Endodermal cell (in vitro differentiated cells): ENCODE results near the gene FAM204A. TPM values are rescaled to one million over a fixed set of nuclear protein-coding genes. Genes with fewer than 3 reads are reported as not detected.
A peak's percentile ranks its signal among the peaks of the same experiment; 100 is the strongest.

Experiments
- DNase-seq: peaks from one replicate; pipeline ENCODE4 v3.0.0-alpha.2; 2017
- H3K27ac ChIP-seq: 2 replicates; pipeline ENCODE4 v1.5.1; 2013; ENCODE audit warnings: mild to moderate bottlenecking, low read depth, low read length, moderate library complexity
- H3K27me3 ChIP-seq: 2 replicates; pipeline ENCODE4 v1.6.1; 2013; ENCODE audit warnings: mild to moderate bottlenecking, low read length, moderate library complexity; ENCODE audit not compliant: insufficient read depth, control insufficient read depth, poor library complexity, severe bottlenecking
- H3K36me3 ChIP-seq: 2 replicates; pipeline ENCODE4 v1.7.0; 2013; ENCODE audit warnings: mild to moderate bottlenecking, low read length, moderate library complexity; ENCODE audit not compliant: control insufficient read depth, insufficient read depth
- H3K4me1 ChIP-seq: one replicate; pipeline ENCODE4 v1.7.0; 2013; ENCODE audit warnings: low read length; ENCODE audit not compliant: control insufficient read depth, insufficient read depth
- H3K4me3 ChIP-seq: 2 replicates; pipeline ENCODE4 v1.5.1; 2013; ENCODE audit warnings: mild to moderate bottlenecking, low read length, moderate library complexity
- H3K9ac ChIP-seq: 2 replicates; pipeline ENCODE4 v1.6.1; 2013; ENCODE audit warnings: mild to moderate bottlenecking, low read length, moderate library complexity; ENCODE audit not compliant: poor library complexity, severe bottlenecking; ENCODE audit errors: extremely low read depth
- H3K9me3 ChIP-seq: 2 replicates; pipeline ENCODE4 v1.6.1; 2013; ENCODE audit warnings: mild to moderate bottlenecking, low read length, moderate library complexity; ENCODE audit not compliant: control insufficient read depth
- H3K27ac Mint-ChIP-seq: 2 replicates; pipeline ENCODE4 v1.8.0; 2020; ENCODE audit warnings: mixed read lengths
- H3K27me3 Mint-ChIP-seq: 2 replicates; pipeline ENCODE4 v1.8.0; 2021; ENCODE audit warnings: mild to moderate bottlenecking, mixed read lengths; ENCODE audit not compliant: insufficient read depth
- H3K36me3 Mint-ChIP-seq: 2 replicates; pipeline ENCODE4 v1.8.0; 2020; ENCODE audit warnings: low read depth, mixed read lengths
- H3K4me1 Mint-ChIP-seq: 2 replicates; pipeline ENCODE4 v1.8.0; 2020; ENCODE audit warnings: mixed read lengths
- H3K4me3 Mint-ChIP-seq: 2 replicates; pipeline ENCODE4 v1.8.0; 2020; ENCODE audit warnings: mild to moderate bottlenecking, moderate library complexity, mixed read lengths
- H3K9me3 Mint-ChIP-seq: 2 replicates; pipeline ENCODE4 v1.8.0; 2020; ENCODE audit warnings: mild to moderate bottlenecking, mixed read lengths
- WGBS, 2 experiments: methylation state at CpG; one replicate each; pipeline versions ENCODE4 v1.1.5 to v1.1.7; 2013; ENCODE audit warnings: missing lambda C conversion rate in 2 of 2, mixed read lengths in 1 of 2; ENCODE audit not compliant: insufficient coverage in 1 of 2, insufficient read length in 1 of 2; 5-methylcytosine and 5-hydroxymethylcytosine counted together
- total RNA-seq, 2 donors: library from RNA; stranded (reverse); fragmentation: NEBNext Ultra II Directional in 1 of 2; extraction: Animal tissue kit (Norgen Biotek cat#: 25700) in 1 of 2; gene quantifications; 2 replicates in 1 of 2; 3 replicates in 1 of 2; pipeline ENCODE4 v1.2.1, GENCODE V29; 2021
- TF ChIP-seq, protein P1 (sequence below): fragments of 200-600 bp; sonication (generic); conservative IDR thresholded peaks from 2 replicates; pipeline ENCODE4 v1.5.0; 2021; ENCODE audit warnings: antibody characterized with exemption, mild to moderate bottlenecking

Gene FAM204A
- total RNA-seq, 2 donors from 2014 or later, result 40.9 to 43.3 TPM

DNA sequence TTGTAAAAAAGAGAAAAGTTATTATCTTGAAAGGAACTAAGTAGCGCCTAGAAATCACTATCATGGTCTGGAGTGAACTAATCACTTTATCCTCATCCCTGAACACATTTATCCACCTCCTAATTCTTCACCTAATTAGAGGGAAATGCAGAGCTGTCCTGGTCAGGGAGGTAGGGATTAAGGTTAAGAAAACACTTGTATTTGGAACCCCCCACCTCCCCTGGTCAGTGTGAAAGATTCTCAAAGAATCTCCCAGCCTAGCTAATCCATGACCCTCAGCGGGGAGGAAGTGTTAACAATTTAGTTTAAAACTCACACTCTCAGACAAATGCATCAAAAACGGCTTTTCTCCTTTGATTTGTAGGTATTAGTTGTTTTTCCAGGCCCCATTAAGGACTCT, 83.8 kb downstream of the FAM204A start:
- 27% methylated on average over 2 of the region's 3 CpGs; no CpG with 5 or more reads in 1 of the 2 experiments for WGBS, 2 experiments
- Mint-ChIP-seq H3K36me3 (no peaks in the 10 kb centered on the region), H3K4me3 (no peak overlapping the region), H3K27me3 (peaks cover 57% of the 10 kb centered on the region), H3K9me3 (no peaks in the 10 kb centered on the region), H3K27ac (no peak overlapping the region), H3K4me1 (peaks cover 23% of the 10 kb centered on the region)
- no peak overlapping the region for H3K27ac ChIP-seq
- H3K27me3 ChIP-seq, result peaks cover 95% of the 10 kb centered on the region
- no peaks in the 10 kb centered on the region for H3K9me3 ChIP-seq
- H3K9ac ChIP-seq, result no peak overlapping the region
- H3K4me1 ChIP-seq, result no peaks in the 10 kb centered on the region
- DNase-seq, result peak; percentile 59
- no peaks in the 10 kb centered on the region for H3K36me3 ChIP-seq
- TF ChIP-seq, protein P1, sequence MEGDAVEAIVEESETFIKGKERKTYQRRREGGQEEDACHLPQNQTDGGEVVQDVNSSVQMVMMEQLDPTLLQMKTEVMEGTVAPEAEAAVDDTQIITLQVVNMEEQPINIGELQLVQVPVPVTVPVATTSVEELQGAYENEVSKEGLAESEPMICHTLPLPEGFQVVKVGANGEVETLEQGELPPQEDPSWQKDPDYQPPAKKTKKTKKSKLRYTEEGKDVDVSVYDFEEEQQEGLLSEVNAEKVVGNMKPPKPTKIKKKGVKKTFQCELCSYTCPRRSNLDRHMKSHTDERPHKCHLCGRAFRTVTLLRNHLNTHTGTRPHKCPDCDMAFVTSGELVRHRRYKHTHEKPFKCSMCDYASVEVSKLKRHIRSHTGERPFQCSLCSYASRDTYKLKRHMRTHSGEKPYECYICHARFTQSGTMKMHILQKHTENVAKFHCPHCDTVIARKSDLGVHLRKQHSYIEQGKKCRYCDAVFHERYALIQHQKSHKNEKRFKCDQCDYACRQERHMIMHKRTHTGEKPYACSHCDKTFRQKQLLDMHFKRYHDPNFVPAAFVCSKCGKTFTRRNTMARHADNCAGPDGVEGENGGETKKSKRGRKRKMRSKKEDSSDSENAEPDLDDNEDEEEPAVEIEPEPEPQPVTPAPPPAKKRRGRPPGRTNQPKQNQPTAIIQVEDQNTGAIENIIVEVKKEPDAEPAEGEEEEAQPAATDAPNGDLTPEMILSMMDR, result no peak
- H3K4me3 ChIP-seq, result no peak overlapping the region

DNA sequence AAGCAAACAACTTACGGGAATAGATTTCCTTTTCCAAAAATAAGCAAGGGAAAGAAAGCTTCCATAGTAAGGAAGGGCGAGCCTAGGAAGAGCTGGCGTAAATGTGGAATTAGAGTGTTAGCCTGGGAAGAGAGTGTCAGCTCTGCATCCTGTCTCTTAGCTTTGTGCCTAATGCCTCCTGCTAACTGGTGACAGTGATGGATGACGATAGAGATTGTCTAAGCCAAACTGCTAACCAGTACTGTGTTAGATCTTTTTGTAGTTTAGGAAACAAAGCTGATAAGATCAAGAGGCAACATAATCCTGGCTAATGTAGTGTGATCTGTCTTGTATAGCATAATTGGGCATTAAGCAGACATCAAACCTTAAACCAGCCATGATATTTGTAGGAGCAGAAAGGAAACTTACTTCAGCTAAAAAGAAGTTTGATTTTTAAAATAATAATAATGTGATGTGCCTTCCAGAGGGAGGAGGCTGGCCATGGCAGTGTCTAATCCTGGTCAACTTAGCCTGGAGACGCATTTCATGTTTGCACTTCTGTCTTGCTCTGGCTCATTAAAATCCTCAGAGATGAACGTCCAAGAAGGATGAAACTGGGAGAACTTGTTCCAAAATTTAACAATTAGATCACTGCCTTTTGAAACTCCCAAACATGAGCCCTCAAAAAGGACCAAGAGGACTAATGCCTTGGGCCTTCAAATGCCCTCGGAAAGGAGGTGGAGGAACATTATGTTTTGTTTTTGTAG, 85.1 kb downstream of the FAM204A start:
- Histone ChIP-seq H3K4me3 (no peak overlapping the region), H3K36me3 (no peaks in the 10 kb centered on the region), H3K9ac (no peak overlapping the region), H3K27me3 (peaks cover 95% of the 10 kb centered on the region), H3K27ac (peak overlapping the region; percentile 46), H3K9me3 (no peaks in the 10 kb centered on the region), H3K4me1 (no peaks in the 10 kb centered on the region)
- Mint-ChIP-seq H3K27ac (no peak overlapping the region), H3K36me3 (no peaks in the 10 kb centered on the region), H3K27me3 (peaks cover 66% of the 10 kb centered on the region), H3K4me3 (no peak overlapping the region), H3K4me1 (peaks cover 23% of the 10 kb centered on the region), H3K9me3 (no peaks in the 10 kb centered on the region)
- DNase-seq, result no peak
- WGBS, 2 experiments, result 49 to 75% methylated on average over 3 to 7 of the region's 7 CpGs
- TF ChIP-seq, protein P1, result no peak

DNA sequence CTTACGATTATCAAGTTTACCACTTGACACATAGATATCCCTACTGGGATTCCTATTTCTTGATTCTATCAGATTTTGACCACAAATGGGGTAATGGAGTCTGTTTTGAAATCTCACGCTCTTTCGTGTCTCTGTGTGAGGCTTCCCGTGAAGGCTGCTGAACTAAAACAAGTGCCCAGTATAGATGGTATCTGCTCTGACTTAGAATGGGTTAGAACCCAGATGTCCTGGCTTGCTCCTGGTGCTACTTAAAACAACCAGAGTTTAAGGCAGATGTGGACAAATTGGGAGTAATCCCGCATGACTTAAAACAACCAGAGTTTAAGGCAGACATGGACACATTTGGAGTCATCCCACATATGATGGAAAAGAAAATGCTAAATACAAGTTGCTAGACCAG, 85.9 kb downstream of the FAM204A start:
- Mint-ChIP-seq H3K4me3 (no peak overlapping the region), H3K4me1 (peaks cover 23% of the 10 kb centered on the region), H3K9me3 (no peaks in the 10 kb centered on the region), H3K36me3 (no peaks in the 10 kb centered on the region), H3K27me3 (peaks cover 74% of the 10 kb centered on the region), H3K27ac (no peak overlapping the region)
- Histone ChIP-seq H3K27me3 (peaks cover 95% of the 10 kb centered on the region), H3K36me3 (no peaks in the 10 kb centered on the region), H3K9ac (no peak overlapping the region), H3K4me3 (no peak overlapping the region), H3K27ac (peak overlapping the region; percentile 46), H3K4me1 (no peaks in the 10 kb centered on the region), H3K9me3 (no peaks in the 10 kb centered on the region)
- no peak for DNase-seq
- TF ChIP-seq, protein P1, result no peak
- 89 to 92% methylated on average over 2 to 5 of the region's 5 CpGs for WGBS, 2 experiments
